ENCODE results near the gene RSL24D1. TPM values are rescaled to one million over a fixed set of nuclear protein-coding genes. Genes with fewer than 3 reads are reported as not detected.

The RSL24D1 gene
- total RNA-seq (2014; rRNA removed; shearing (Covaris generic)), result 136 and 152 TPM in 2 replicates

GRCh38 chr15:55196458-55197361, at the start of gene RSL24D1:
Gene RSL24D1 (minus strand): TSS chr15:55196941. CDS start chr15:55196890, 51 bp downstream.
- DNase-seq (ENCODE audit: low spot score), result peak; percentile 99
- in situ Hi-C loops (cut with HindIII; ENCODE audit: low sequenced_read_pairs), result no loop called here

- DNase-seq (ENCODE audit: low spot score), result no peak
- in situ Hi-C loops (cut with HindIII; ENCODE audit: low sequenced_read_pairs), result no loop called here
Measured at GRCh38 chr15:55245059-55245458, 48.3 kb upstream of the RSL24D1 start.

- DNase-seq (ENCODE audit: low spot score), result no peak
- in situ Hi-C loops (cut with HindIII; ENCODE audit: low sequenced_read_pairs), result no loop called here
Measured at GRCh38 chr15:55241891-55242290, 45.1 kb upstream of the RSL24D1 start.

- in situ Hi-C loops (cut with HindIII; ENCODE audit: low sequenced_read_pairs), result no loop called here
- DNase-seq (ENCODE audit: low spot score), result no peak
Measured at GRCh38 chr15:55241186-55241585, 44.4 kb upstream of the RSL24D1 start.

GRCh38 chr15:55240125-55240760, 43.5 kb upstream of the RSL24D1 start:
- in situ Hi-C loops (cut with HindIII; ENCODE audit: low sequenced_read_pairs), result no loop called here
- DNase-seq (ENCODE audit: low spot score), result no peak

- no peak for DNase-seq (ENCODE audit: low spot score)
- in situ Hi-C loops (cut with HindIII; ENCODE audit: low sequenced_read_pairs), result no loop called here
Measured at GRCh38 chr15:55239440-55240124, 42.8 kb upstream of the RSL24D1 start.

- DNase-seq (ENCODE audit: low spot score), result no peak
- in situ Hi-C loops (cut with HindIII; ENCODE audit: low sequenced_read_pairs), result no loop called here
Measured at GRCh38 chr15:55238877-55239276, 42.1 kb upstream of the RSL24D1 start.

- DNase-seq (ENCODE audit: low spot score), result no peak
- in situ Hi-C loops (cut with HindIII; ENCODE audit: low sequenced_read_pairs), result no loop called here
Measured at GRCh38 chr15:55237219-55238130, 40.7 kb upstream of the RSL24D1 start.

- in situ Hi-C loops (cut with HindIII; ENCODE audit: low sequenced_read_pairs), result no loop called here
- no peak for DNase-seq (ENCODE audit: low spot score)
Measured at GRCh38 chr15:55235546-55236036, 38.9 kb upstream of the RSL24D1 start.

- no peak for DNase-seq (ENCODE audit: low spot score)
- in situ Hi-C loops (cut with HindIII; ENCODE audit: low sequenced_read_pairs), result no loop called here
Measured at GRCh38 chr15:55234800-55235104, 38.0 kb upstream of the RSL24D1 start.

GRCh38 chr15:55234104-55234799, 37.5 kb upstream of the RSL24D1 start:
- DNase-seq (ENCODE audit: low spot score), result no peak
- in situ Hi-C loops (cut with HindIII; ENCODE audit: low sequenced_read_pairs), result no loop called here

- no peak for DNase-seq (ENCODE audit: low spot score)
- in situ Hi-C loops (cut with HindIII; ENCODE audit: low sequenced_read_pairs), result no loop called here
Measured at GRCh38 chr15:55231455-55231854, 34.7 kb upstream of the RSL24D1 start.

- no peak for DNase-seq (ENCODE audit: low spot score)
- in situ Hi-C loops (cut with HindIII; ENCODE audit: low sequenced_read_pairs), result no loop called here
Measured at GRCh38 chr15:55230953-55231352, 34.2 kb upstream of the RSL24D1 start.

GRCh38 chr15:55230051-55230670, 33.4 kb upstream of the RSL24D1 start:
- in situ Hi-C loops (cut with HindIII; ENCODE audit: low sequenced_read_pairs), result no loop called here
- no peak for DNase-seq (ENCODE audit: low spot score)

GRCh38 chr15:55226127-55226526, 29.4 kb upstream of the RSL24D1 start:
- in situ Hi-C loops (cut with HindIII; ENCODE audit: low sequenced_read_pairs), result no loop called here
- no peak for DNase-seq (ENCODE audit: low spot score)

GRCh38 chr15:55224892-55225291, 28.2 kb upstream of the RSL24D1 start:
- no peak for DNase-seq (ENCODE audit: low spot score)
- in situ Hi-C loops (cut with HindIII; ENCODE audit: low sequenced_read_pairs), result no loop called here

- DNase-seq (ENCODE audit: low spot score), result no peak
- in situ Hi-C loops (cut with HindIII; ENCODE audit: low sequenced_read_pairs), result no loop called here
Measured at GRCh38 chr15:55222588-55222987, 25.8 kb upstream of the RSL24D1 start.

Measured in G401 (cell line).